HG02798 (cell line): ENCODE data around the gene ARHGAP4.

Source experiments
- ATAC-seq: cut with Tn5 transposase; IDR thresholded peaks from one replicate; pipeline ENCODE4 v1.9.1; 2021; ENCODE audit warnings: mild to moderate bottlenecking; ENCODE audit not compliant: unreplicated experiment, poor library complexity

ARHGAP4 gene

DNA sequence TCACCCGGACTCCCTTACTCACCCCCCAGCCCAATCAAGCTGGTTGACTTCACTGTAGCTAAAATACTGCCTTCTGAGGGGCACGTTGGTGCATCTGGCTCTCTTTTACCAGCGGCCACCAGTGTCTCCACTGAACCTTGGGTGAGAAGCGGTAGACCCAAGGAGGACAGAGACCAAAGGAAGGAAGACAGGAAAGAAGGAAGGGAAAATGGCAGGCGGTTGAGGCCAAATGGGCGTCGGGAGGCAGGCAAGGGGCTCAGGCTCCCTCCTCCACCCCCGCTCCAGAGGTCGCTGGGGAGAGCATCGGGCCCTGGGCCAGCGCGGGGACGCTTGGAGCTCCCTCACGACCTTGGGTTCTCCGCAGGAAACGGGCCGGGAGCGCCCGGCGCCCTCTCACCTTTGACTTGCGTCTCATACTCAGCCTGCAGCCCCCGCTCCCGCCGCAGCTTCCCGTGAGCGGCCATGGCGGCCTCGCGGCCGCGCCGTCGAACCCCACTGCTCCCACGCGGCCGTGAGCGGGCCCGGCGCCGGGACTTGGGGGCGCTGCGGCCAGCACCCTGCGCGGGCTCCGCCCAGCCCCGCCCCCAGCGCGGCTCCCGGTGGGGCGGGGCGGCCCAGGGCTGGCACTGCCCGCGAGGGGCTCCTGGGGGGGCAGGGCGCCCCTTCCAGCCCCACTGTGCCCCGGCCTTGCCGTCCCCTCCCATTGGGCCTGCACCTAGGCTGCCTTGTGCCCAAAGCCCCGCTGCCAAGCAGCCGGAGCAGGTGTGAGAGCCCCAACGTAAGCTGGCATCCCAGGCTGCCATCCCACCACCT lies at the start of gene ARHGAP4:
Gene ARHGAP4, minus strand, starts transcription at position 526 of the 813 bp plus-strand sequence. Its CDS starts 62 bp downstream, at position 464.
- ATAC-seq, result peak; percentile 15

DNA sequence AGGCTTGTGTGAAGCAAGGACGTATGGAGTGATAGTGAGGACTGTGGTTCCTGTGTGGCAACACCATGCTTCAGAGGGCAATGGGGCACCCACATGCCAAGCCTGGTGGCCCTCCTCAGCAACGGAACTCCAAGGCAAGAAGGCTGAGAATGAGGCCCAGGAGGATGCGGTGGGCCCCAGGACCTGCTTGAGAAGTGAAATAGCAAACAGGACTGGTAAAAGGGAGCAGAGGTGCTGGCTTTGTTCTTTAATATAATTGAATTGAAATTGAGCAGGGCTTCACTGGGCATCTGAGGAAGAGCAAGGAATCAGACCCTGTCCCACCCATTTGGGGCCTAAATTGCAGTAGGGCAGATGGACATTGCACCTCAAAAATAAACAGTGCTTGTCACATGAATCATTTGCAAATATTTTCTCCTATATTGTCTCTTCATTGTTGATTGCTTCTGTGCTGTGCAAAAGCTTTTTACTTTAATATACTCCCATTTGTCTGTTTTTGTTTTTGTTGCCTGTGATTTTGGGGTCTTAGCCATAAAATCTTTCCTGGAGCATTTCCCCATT lies 48.7 kb upstream of the ARHGAP4 start:
- no peak for ATAC-seq

DNA sequence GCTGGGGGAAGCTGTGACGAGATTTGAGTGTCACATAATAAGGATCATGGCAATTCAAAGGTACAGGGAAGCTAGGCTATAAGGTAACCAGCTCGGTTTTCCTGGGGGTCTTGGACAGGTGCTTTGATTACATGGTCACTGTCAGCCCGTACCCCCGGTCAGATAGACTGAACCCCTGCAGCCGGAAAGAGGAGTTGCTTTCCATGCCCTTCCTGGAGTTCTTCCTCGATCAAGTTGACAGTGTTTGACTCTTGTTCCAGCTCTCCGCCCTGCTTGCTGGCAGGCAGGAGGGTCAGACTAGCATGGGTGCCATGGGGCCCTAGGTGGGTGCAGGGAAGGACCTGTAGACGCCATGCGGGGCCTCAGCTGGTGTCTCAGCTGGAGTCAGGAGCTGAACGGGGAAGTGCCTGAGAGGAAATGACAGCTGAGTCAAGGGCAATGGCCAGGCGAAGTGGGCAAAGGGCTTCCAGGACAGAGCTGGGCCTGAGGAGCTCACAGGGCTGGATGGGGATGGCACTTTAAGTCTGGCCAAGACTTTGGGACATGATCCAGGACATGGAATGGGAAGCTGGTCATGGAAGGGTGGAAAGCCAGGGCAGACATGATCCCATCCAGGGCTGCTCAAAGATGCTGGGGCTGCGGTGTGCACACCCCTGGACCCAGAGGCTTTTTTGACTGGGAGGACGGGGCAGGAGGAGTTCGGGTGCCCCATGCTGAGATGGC lies 48.1 kb upstream of the ARHGAP4 start:
- no peak for ATAC-seq

DNA sequence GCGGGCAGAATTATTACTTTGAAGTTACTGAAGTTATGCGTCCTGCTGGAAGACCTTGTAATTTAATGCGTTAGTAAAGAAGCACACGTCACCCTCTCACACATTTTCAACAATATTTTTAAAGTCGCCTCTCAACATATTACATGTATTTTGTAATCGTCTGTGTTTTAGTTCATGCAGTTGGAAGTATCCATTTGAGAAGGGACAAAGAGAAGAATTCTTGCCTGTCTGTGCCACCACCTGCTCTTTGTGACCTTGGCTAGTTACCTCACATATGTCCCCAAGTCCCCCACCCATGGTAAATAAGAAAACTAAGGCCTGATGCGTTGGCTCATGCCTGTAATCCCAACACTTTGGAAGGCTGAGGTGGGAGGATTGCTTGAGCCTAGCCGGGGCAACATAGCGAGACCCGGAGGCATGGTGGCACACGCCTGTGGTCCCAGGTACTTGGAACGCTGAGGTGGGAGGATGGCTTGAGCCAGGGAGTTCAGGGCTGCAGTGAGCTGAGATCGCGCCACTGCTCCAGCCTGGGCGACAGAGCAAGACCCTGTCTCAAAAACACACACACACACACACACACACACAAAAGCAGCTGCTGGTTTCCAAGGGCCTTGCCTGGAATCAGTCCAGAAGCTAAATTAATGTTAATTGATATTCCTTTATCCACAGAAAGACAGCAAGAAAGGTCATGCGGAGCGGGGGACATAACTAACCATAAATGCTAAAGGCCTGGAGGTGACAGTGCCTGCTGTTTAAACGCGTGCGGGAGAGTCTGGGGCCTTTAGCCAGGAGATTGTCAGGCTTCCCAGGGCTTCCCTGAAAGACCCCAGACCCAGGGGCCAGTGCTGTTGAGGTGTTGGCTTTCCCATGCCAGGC lies 47.3 kb upstream of the ARHGAP4 start:
- no peak for ATAC-seq

DNA sequence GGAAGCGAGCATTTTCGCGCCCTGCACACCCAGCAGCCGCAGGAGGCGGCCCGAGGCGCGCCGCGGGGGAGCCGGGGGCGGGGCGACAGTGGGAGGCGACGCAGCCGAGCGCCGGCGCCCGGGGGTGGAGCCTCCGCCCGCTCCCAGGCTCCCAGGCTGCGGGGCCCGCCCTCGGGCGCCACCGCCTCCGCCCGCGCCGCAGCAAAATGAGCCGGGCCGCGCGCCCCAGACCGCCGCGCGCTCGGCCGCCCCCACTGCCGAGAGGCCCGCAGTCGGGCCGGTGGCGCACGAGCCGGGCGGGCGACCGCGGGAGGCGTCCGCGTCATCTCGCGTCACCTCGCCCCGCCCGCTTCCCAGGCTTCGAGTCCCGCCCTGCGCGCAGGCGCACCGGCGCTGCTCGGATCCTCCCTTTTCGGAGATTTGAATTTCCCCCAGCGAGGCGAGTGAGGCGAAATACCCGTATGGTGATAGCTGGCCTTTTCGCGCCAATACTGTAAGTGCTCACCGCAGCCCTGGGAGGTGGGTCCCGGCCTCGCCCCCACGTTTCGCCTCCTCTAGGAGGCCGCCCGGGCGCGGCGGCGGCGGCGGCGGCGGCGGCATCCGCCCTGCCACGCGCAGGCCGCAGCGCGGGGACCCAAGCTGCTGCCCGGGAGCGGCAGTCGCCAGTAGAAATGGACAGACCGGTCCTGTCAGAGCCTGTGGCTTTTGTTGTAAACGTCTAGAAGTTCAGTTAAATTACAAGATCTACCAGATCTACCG lies 46.5 kb upstream of the ARHGAP4 start, which contains the start of gene TMEM187:
Gene TMEM187, plus strand, starts transcription at position 387 of the 759 bp plus-strand sequence. CDS start 9,309 bp downstream, outside the sequence.
- peak; percentile 59 for ATAC-seq

DNA sequence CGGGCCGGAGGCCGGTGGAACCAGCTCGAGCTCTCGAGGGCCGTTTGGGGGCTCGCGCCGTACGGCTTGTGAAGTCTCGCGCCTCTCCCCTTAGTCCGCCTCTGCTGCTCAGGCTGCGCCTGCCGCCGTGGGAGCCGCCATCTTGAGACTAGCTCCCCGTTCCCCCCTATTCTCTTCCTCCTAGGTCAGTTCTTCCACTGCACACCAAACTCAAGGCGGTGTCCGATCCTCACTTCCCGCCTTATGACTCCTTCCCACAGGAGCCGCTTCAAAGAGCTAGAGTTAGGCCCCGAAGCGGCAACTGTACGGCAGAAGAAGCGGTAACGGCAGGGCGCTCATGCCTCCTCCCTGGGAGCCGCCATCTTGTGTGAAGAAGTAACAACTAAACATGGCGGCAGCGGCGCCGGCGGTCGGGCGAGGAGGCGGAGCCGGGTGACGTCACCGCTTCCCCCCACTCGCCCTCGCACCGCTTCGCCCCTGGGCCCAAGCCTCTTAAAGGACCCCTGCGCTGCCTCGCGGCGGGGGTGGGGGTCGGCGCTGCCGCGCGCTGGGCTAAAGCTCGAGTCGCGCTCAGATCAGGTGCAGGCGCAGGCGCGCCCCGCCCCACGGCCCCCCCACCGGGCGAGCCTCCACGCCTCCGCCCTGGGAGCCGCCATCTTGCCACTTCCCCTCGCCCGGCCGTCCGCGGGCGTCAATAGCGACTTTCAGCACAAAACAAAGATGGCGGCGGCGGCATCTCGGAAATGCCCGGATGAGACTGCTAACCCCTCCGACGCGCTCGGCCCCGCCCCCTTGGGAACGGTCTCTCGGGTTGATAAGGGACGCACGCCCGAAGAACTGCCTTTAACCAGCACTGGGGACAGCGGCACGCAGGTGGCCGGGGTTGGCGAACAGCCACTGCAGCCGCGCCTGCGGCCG lies 45.6 kb upstream of the ARHGAP4 start, which contains the start of gene HCFC1:
Gene HCFC1, minus strand, starts transcription at position 369 of the 918 bp plus-strand sequence. CDS start 978 bp downstream, outside the sequence.
- peak; percentile 45 for ATAC-seq

DNA sequence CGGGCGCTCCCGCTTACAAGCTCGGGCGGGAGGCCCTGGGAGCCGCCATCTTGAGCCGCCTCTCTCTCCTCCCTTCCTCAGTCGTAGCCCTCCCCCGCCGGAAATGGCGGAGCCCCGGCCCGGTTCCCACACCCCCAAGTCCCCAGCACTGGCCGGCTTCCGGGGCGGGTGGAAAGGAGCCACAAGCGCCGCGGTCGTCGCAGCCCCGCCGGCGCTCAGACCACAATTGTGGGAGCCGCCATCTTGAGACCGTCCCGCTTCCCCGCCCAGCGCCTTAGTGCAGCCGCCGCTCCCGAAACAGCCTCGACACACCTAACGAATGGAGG lies 45.0 kb upstream of the ARHGAP4 start:
- ATAC-seq, result peak; percentile 45

DNA sequence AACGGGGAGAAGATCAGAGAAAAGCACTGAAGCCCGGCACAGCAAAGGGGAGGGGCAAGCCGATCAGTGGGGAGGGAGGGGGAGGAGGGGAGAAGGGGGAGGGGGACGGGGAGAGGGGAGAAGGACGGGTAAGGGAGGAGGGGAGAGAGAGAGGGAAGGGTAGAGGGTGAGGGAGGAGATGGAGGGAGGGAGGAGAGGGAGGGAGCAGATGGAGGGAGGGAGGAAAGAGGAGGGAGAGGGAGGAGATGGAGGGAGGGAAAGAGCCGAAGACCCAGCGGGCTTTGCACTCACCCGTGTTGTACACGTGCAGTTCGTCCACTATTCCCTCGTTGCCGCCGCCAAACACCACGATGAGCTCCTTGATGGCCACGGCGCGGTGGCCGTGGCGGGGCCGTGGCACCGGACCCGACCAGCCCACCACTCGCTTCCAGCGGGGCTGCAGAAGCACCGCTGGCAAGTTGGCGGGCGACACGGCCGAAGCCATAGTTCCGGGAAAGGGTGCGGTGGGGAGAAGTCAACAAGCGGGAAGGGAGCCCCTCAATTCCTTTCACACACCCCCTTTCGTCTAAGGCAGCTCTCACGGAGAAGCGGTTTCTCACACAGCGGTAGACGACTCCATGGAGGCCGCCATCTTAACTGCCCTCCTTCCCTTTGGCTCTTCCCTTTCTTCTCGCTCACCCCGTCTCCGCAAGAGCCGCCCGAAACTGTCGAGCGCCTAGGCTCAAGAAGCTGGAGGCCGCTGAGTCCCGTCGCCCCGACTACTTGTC lies 44.5 kb upstream of the ARHGAP4 start:
- peak; percentile 0 for ATAC-seq

DNA sequence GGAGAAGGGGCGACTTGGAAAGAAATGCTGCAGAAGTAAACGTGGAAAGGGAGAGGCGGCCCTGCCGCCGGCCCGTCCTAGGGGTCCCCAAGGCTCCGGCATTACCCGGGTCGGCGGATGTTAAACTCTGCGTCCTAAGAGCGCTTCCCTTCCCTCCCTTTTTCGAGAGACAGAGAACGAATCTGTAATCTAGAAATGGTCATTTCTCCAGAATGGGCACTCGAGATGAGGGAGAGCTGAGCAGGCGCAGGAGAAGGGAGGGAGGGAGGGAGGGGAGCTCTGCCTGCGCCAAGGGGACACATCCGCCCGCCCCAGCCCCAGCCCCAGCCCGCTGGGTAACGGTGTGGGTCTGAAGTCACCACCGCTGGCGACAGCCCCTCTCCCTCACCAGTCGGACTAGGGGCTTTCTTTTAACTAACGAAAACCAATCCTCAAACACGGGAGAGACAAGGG lies 43.9 kb upstream of the ARHGAP4 start:
- no peak for ATAC-seq

DNA sequence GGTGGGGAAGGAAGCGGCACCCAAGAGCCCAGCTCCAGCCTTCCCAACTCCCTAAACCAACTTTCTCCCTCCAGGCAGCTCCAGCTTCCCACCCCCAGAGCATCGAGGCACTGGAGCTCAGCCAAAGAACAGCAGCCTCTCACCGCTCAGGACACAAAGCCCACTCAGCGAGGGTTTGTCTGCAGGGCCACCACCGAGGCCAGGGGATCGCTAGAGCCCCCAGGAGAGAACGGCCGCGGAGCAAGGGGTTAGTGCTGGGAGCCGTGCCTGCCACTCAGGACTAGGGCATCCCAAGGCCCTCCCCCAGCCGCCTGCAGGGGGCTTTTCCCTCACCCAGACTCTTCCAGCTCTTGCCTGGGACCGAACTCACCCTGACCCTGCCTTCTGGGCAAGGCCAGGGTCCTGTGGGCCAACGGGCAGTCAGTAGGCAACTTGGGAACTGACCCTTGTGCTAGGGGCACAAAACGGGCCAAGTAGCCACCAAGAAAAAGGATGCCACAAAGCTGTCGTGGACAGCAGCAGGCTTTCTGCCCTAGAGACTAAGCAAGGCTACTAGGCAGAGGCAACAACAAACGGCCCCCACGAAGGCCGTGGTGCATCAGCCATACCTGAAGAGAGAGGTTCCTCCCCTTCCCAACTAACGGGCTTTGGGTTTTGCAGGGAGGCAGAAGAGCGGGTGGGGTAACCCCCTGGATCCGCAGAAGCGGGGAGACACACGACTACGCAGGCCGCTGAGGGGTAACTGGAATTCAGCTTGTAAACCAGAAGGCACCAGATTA lies 43.2 kb upstream of the ARHGAP4 start:
- no peak for ATAC-seq

DNA sequence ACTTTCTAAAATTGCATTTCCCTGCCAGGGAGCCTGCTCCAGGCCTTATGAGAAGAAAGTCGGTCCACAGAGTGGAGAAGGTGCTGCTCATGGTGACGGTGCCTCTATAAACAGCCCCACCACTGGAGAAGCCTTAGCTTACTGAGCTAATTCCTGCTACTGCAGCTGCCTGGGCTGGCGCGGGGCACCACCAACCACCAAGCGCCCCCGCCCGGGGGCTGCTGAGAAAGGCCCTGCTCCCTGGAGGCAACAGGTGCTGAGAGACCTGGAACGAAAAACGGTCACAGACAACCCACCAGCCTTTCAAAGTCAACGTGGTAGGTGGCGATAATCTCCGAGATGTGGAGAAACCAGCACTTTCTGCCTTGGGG lies 42.7 kb upstream of the ARHGAP4 start:
- ATAC-seq, result no peak

DNA sequence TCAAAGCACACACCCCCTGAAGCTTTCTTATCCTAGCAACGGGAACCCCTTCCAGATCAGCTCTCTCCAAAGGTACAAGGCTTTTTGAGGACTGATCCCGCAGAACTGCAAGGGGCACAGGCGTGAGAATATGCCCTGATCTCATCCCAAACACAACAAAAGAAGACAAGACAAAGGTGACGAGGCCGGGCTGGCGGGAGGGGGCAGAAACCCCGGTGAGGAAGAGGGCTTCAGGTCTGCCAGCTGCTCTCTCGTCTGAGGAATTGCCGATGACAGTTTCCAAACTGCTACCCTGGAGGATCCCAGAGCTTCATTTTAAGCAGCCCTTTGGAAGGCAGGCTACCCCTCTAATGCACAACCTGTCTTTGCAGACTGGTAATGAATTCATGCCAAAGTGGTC lies 42.2 kb upstream of the ARHGAP4 start:
- no peak for ATAC-seq

DNA sequence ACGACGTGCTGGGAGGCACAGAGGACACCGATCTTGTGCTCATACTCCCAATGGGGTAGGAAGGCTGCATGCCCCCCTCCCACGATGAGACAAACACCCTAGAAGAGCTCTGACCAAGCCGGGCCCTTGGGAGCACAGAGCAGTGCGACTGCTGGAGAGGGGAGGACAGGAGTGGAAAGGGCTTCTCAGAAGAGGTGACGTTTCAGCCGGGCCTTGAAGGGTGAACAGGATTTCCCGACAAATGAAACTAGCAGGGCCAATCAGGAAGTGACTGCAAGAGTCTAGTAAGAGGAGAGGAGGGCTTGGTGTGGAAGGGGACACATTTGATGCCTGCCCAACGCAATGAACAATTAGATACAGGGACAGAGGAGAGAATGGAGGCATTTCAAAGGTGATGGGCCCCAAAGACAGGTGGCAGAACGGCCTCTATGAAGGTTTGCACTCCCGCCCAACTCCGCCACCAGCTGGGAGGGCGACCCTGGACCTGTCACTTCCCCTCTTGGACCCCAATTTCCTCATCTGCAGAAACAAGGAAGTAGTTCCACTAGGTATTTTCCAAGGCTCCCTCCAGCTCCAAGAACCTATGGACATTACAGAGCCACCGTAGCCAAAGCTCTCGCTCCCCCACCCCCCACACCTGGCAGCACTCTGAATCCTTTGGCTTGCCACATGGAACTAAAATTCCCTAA lies 41.6 kb upstream of the ARHGAP4 start:
- no peak for ATAC-seq

DNA sequence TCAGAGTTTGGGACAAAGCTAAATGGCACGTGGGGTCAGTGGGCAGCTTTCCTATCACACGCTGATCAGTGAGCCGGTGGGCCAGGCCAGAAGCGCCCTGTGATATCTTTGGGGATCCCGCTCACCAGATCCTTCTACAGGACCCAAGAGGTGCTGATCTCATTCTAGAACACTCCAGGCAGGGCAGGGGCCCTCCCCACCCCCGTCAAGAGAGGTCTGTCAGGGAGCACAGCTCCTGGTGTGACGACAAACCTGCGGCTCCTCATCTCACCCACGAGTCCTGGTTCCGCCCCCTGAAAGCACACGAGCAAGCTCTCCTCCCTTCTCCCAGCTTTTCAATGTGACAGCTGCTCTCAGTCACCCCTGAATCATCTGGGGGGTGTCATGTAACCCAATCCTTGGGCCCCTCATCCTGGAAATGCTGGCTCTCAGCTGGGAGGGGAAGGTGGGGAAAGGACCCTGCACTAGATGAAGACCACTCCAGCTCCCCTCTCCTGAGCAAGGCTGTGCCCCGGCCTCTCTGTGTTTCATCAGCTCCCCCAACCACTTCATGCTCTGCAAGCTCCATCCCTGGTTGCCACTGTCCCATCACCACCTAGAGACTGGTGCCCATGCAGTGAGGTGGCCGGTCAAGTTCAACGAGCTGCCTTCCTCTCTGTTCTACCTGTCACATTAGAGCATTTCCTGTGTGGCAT lies 40.9 kb upstream of the ARHGAP4 start:
- ATAC-seq, result no peak

DNA sequence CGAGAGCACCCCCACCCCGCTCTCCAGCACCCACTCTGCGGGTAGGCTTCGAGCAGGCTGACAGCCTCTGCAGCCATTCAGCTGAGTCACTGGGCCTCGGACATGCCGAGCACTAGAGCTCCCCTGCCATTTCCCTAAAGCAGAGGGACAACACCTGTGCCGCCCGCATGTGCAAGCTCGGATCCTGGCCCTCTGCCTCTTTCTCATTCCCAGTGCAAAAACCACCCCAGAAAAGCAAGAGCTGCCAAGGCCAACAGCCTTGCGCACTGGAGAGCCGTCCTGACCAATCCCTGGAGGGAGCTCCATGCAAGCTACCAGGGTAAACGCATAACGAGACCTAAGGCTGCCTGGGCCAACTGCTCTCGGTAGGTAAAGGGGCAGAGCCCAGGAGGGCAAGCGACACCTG lies 40.2 kb upstream of the ARHGAP4 start:
- ATAC-seq, result no peak

DNA sequence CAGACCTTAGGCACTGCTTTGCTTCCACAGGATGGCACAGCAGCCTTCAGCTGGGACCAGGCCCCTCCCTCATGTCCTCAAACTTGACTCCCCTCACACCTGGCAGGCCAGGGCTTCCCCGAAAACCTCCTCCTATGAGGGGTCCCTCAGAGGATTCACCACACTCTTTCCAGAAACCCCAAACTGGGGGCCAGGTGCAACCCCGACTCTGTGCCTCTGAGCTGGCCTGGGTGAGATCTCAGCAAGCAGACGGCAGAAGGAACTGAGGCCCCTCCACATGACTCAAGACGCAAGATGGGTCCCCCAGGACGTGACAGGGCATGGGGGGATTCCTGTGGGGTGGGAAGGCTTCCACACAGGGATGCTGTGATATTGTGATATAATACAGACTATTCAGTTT lies 39.3 kb upstream of the ARHGAP4 start:
- no peak for ATAC-seq
